HepG2 (cell line): Measurements from ENCODE around the gene NKAIN2. TPM values are rescaled to one million over a fixed set of nuclear protein-coding genes. Genes with fewer than 3 reads are reported as not detected.

ENCODE experiments used
- ATAC-seq: fragments of 200-7000 bp; cut with Tn5 transposase; 3 replicates; pipeline ENCODE4 v1.9.1; 2020; ENCODE audit warnings: mild to moderate bottlenecking, moderate library complexity
- BruUV-seq: library from RNA; stranded (reverse); fragments of 400-500 nt; replicated peaks from 2 replicates; lab custom pipeline; 2021; lab: Mats Ljungman, UMichigan
- CTCF ChIA-PET: fragments of 300-600 bp; formaldehyde crosslinking; extraction: SDS; loops from one replicate; lab custom pipeline; 2021; ENCODE audit warnings: low total read pairs, inconsistent platforms, low intra/inter-chr PET ratio; lab: Yijun Ruan, JAX
- POLR2A ChIA-PET: fragments of 350-600 bp; sonication (Branson Sonifier 250); formaldehyde crosslinking; loops from one replicate; lab custom pipeline; 2020; ENCODE audit warnings: antibody characterized with exemption, inconsistent platforms; lab: Yijun Ruan, JAX
- DNase-seq: peaks from one replicate; pipeline ENCODE4 v3.0.0-alpha.2; 2015; ENCODE audit warnings: low spot score
- FAIRE-seq: peaks from 3 replicates; lab custom pipeline; 2011; peaks lifted over from hg19 to GRCh38; lab: Jason Lieb, UNC
- H2AFZ ChIP-seq: one replicate; pipeline ENCODE4 v1.6.1; 2011; ENCODE audit warnings: low read length, inconsistent platforms
- H3K27ac ChIP-seq: fragments of 300-600 bp; 3 replicates; pipeline ENCODE4 v1.8.0; 2011; ENCODE audit warnings: mixed run types, mild to moderate bottlenecking, mixed read lengths, low read length, inconsistent platforms; ENCODE audit not compliant: insufficient read depth; ENCODE audit errors: extremely low read length
- H3K27me3 ChIP-seq, 2 experiments: fragments of 200-600 bp in 1 of 2; 2 replicates in 1 of 2; 3 replicates in 1 of 2; pipeline versions ENCODE4 v1.6.0 to v1.8.0; 2011; ENCODE audit warnings: low read length in 2 of 2, mild to moderate bottlenecking in 2 of 2, moderate library complexity in 2 of 2, inconsistent platforms in 1 of 2; ENCODE audit not compliant: insufficient read depth in 2 of 2, control insufficient read depth in 1 of 2
- H3K36me3 ChIP-seq, 2 experiments: fragments of 200-600 bp in 1 of 2; replicated peaks in 1 of 2; 2 replicates in 1 of 2; 3 replicates in 1 of 2; pipeline versions ENCODE4 v1.5.1 to v1.8.0; 2011; ENCODE audit warnings: low read length in 2 of 2, inconsistent platforms in 1 of 2; ENCODE audit not compliant: insufficient read depth in 2 of 2, control insufficient read depth in 1 of 2
- H3K4me1 ChIP-seq: 2 replicates; pipeline ENCODE4 v1.5.1; 2012; ENCODE audit warnings: low read length, inconsistent platforms; ENCODE audit not compliant: insufficient read depth
- H3K4me2 ChIP-seq: 2 replicates; pipeline ENCODE4 v1.6.0; 2011; ENCODE audit warnings: low read depth, low read length, inconsistent platforms
- H3K4me3 ChIP-seq, 3 experiments: fragments of 200-600 bp in 1 of 3; sonication (generic), shearing (Covaris generic) in 1 of 3; replicated peaks in 1 of 3; 2 replicates each; pipeline ENCODE4 v1.5.1; 2011 to 2016; ENCODE audit warnings: low read length in 3 of 3, inconsistent platforms in 2 of 3, low read depth in 2 of 3, mild to moderate bottlenecking in 2 of 3, control low read depth in 1 of 3, mixed read lengths in 1 of 3; ENCODE audit not compliant: insufficient read depth in 1 of 3
- H3K79me2 ChIP-seq: one replicate; pipeline ENCODE4 v1.6.1; 2011; ENCODE audit warnings: low read length, inconsistent platforms; ENCODE audit not compliant: insufficient read depth
- H3K9ac ChIP-seq: 2 replicates; pipeline ENCODE4 v1.6.0; 2011; ENCODE audit warnings: mild to moderate bottlenecking, low read depth, low read length, inconsistent platforms; ENCODE audit not compliant: insufficient read depth
- H3K9me3 ChIP-seq: 2 replicates; pipeline ENCODE4 v1.5.1; 2012; ENCODE audit warnings: mild to moderate bottlenecking, low read length
- H4K20me1 ChIP-seq: 2 replicates; pipeline ENCODE4 v1.6.0; 2011; ENCODE audit warnings: inconsistent platforms, mild to moderate bottlenecking, low read length, moderate library complexity; ENCODE audit not compliant: insufficient read depth
- FOXO4 ChIP-seq: sonication (generic); formaldehyde crosslinking; conservative IDR thresholded peaks from 2 replicates; pipeline ENCODE4 v1.8.1; 2023; ENCODE audit warnings: missing genetic modification reagents
- GABPA ChIP-seq, 2 experiments: IDR thresholded peaks; 2 replicates each; pipeline ENCODE4 v1.6.1; 2011 to 2016; ENCODE audit warnings: low read depth in 2 of 2, low read length in 1 of 2, missing biosample characterization in 1 of 2, missing genetic modification characterization in 1 of 2
- NR3C1 ChIP-seq: sonication (generic); formaldehyde crosslinking; IDR thresholded peaks from 2 replicates; pipeline ENCODE4 v1.4.0; 2020; ENCODE audit warnings: missing genetic modification reagents
- SRSF4 ChIP-seq: fragments of 200-400 bp; formaldehyde crosslinking; IDR thresholded peaks from one replicate; pipeline ENCODE4 v1.6.1; 2018; ENCODE audit warnings: mild to moderate bottlenecking, low read depth, low read length, moderate library complexity; ENCODE audit not compliant: poor library complexity, severe bottlenecking
- XBP1 ChIP-seq: sonication (generic); formaldehyde crosslinking; IDR thresholded peaks from 2 replicates; pipeline ENCODE4 v1.5.0; 2020; ENCODE audit warnings: missing genetic modification reagents
- YEATS2 ChIP-seq: sonication (generic); formaldehyde crosslinking; IDR thresholded peaks from 2 replicates; pipeline ENCODE4 v1.4.0; 2020; ENCODE audit warnings: missing genetic modification reagents, borderline replicate concordance
- ZBTB14 ChIP-seq: sonication (generic); formaldehyde crosslinking; IDR thresholded peaks from 2 replicates; pipeline ENCODE4 v1.4.0; 2020; ENCODE audit warnings: missing genetic modification reagents
- ZFP36L1 ChIP-seq: sonication (generic); formaldehyde crosslinking; IDR thresholded peaks from 2 replicates; pipeline ENCODE4 v1.8.0; 2022; ENCODE audit warnings: mild to moderate bottlenecking, missing genetic modification reagents, moderate library complexity
- ZFP41 ChIP-seq: sonication (generic); formaldehyde crosslinking; IDR thresholded peaks from 2 replicates; pipeline ENCODE4 v1.4.0; 2020; ENCODE audit warnings: mild to moderate bottlenecking, missing genetic modification reagents, borderline replicate concordance
- ZNF235 ChIP-seq: sonication (generic); formaldehyde crosslinking; IDR thresholded peaks from 2 replicates; pipeline ENCODE4 v1.8.1; 2023; ENCODE audit warnings: mild to moderate bottlenecking, missing genetic modification reagents, borderline replicate concordance
- ZNF256 ChIP-seq: sonication (generic); formaldehyde crosslinking; conservative IDR thresholded peaks from 2 replicates; pipeline ENCODE4 v1.4.0; 2020; ENCODE audit warnings: missing genetic modification reagents
- ZNF274 ChIP-seq: sonication (generic); formaldehyde crosslinking; IDR thresholded peaks from 2 replicates; pipeline ENCODE4 v1.5.1; 2020; ENCODE audit warnings: mild to moderate bottlenecking, missing genetic modification reagents
- ZNF564 ChIP-seq: sonication (generic); formaldehyde crosslinking; IDR thresholded peaks from 2 replicates; pipeline ENCODE4 v1.8.1; 2023; ENCODE audit warnings: mild to moderate bottlenecking, missing genetic modification reagents
- ZNF574 ChIP-seq: sonication (generic); formaldehyde crosslinking; IDR thresholded peaks from 2 replicates; pipeline ENCODE4 v1.4.0; 2020; ENCODE audit warnings: missing genetic modification reagents
- ZNF619 ChIP-seq: sonication (generic); formaldehyde crosslinking; IDR thresholded peaks from 2 replicates; pipeline ENCODE4 v1.4.0; 2020; ENCODE audit warnings: mild to moderate bottlenecking, missing genetic modification reagents
- WGBS: methylation state at CpG from one replicate; pipeline ENCODE4 v1.1.6; 2017; ENCODE audit warnings: low lambda C conversion rate; 5-methylcytosine and 5-hydroxymethylcytosine counted together
- in situ Hi-C: cut with HindIII; loops from 2 replicates; pipeline ENCODE4 v1.10.0; 2017; ENCODE audit warnings: low pct_unique_long_range_greater_than_20kb; ENCODE audit not compliant: extremely low pct_ligation_motif_present
- intact Hi-C: fragments of 100-400 bp; cut with micrococcal nuclease; formaldehyde crosslinking; loops from one replicate; pipeline ENCODE4 v1.10.0; 2022; ENCODE audit not compliant: unreplicated experiment
- polyA plus RNA-seq, 8 experiments: library from polyadenylated mRNA; depleted of rRNA in 3 of 8; stranded (reverse) in 7 of 8; unstranded in 1 of 8; fragments of >200 nt; fragmentation: Illumina TruSeq in 4 of 8; extraction: Trizol in 4 of 8; gene quantifications; 2 replicates each; pipeline versions ENCODE4 v1.2.1 to v1.2.3, GENCODE V29; 2011 to 2016; ENCODE audit warnings: low read depth in 4 of 8, missing spikeins in 1 of 8, mixed read lengths in 1 of 8; ENCODE audit not compliant: insufficient read depth in 1 of 8
- total RNA-seq, 5 experiments: library from RNA; depleted of rRNA; stranded (reverse); fragments of >200 nt; fragmentation: Illumina TruSeq; extraction: Trizol; gene quantifications; 2 replicates each; pipeline ENCODE4 v1.2.3, GENCODE V29; 2016; ENCODE audit warnings: low read depth in 1 of 5

The NKAIN2 gene
- total and polyA plus RNA-seq, 2 of the 13 experiments (the other 11 are each of a cell fraction or from before 2014, with no cell fraction given), result not detected

GRCh38 chr6:123855506-123855905, 51.8 kb downstream of the NKAIN2 start:
- intact Hi-C loops, result no loop called here
- Histone ChIP-seq H3K4me1 (no peaks in the 10 kb centered on the region), H3K9ac (no peak overlapping the region), H3K79me2 (no peaks in the 10 kb centered on the region), H3K27me3 (no peaks in the 10 kb centered on the region), H3K36me3 (no peaks in the 10 kb centered on the region), H3K27ac (no peak overlapping the region), H3K9me3 (no peaks in the 10 kb centered on the region), H2AFZ (no peak overlapping the region), H3K4me2 (no peak overlapping the region), H4K20me1 (no peaks in the 10 kb centered on the region), H3K4me3 (no peak overlapping the region)
- no TSS peak for BruUV-seq
- ChIA-PET CTCF (no interaction called here), POLR2A (no interaction called here)
- in situ Hi-C loops, result no loop called here
- no peak for DNase-seq
- no peak for FAIRE-seq
- ATAC-seq, result no peak
- 2% methylated on average over 2 of the region's 2 CpGs for WGBS
- TF ChIP-seq ZNF574 (no peak), SRSF4 (no peak), XBP1 (no peak), FOXO4 (no peak), ZNF619 (no peak), ZNF274 (CRISPR knock-in tag) (no peak), ZNF235 (CRISPR knock-in tag) (no peak), ZFP36L1 (no peak), YEATS2 (CRISPR knock-in tag) (no peak), NR3C1 (no peak), ZFP41 (CRISPR knock-in tag) (no peak), ZBTB14 (CRISPR knock-in tag) (no peak), GABPA (IDR thresholded peaks at IDR 0.05; ENCODE audit: low read depth, low read length) (no peak), GABPA (CRISPR knock-in tag; IDR thresholded peaks at IDR 0.05; ENCODE audit: low read depth) (no peak), ZNF564 (CRISPR knock-in tag) (no peak), ZNF256 (CRISPR knock-in tag) (no peak)
